Measurements from ENCODE around the gene MAP3K20.
"Not testable (repeated sequence)": the region's sequence is repeated elsewhere in the genome, so short reads cannot be mapped to it uniquely, and the experiment has no call there.

MAP3K20 gene

GRCh38 chr2:173075781-173076580 is at the start of gene MAP3K20:
Gene MAP3K20, plus strand, starts transcription at chr2:173075846. Its CDS starts 15,186 bp downstream, at chr2:173091032.
- DNase-seq = peak; percentile 53

- no peak for DNase-seq
Observed at GRCh38 chr2:173026479-173026878, 49.2 kb upstream of the MAP3K20 start.

- DNase-seq = peak; percentile 85
Observed at GRCh38 chr2:173027181-173028128, 48.2 kb upstream of the MAP3K20 start.

- no peak for DNase-seq
Observed at GRCh38 chr2:173028141-173028540, 47.5 kb upstream of the MAP3K20 start.

GRCh38 chr2:173028671-173029070 is 47.0 kb upstream of the MAP3K20 start:
- no peak for DNase-seq

GRCh38 chr2:173030561-173031490 is 44.8 kb upstream of the MAP3K20 start:
- DNase-seq = no peak

- no peak for DNase-seq
Observed at GRCh38 chr2:173032032-173032431, 43.6 kb upstream of the MAP3K20 start.

GRCh38 chr2:173033084-173033483 is 42.6 kb upstream of the MAP3K20 start:
- DNase-seq = no peak

GRCh38 chr2:173034143-173034542 is 41.5 kb upstream of the MAP3K20 start:
- no peak for DNase-seq

GRCh38 chr2:173037245-173038120 is 38.2 kb upstream of the MAP3K20 start:
- DNase-seq = no peak

GRCh38 chr2:173038257-173038656 is 37.4 kb upstream of the MAP3K20 start:
- DNase-seq = not testable (repeated sequence)

- DNase-seq = no peak
Observed at GRCh38 chr2:173040729-173041128, 34.9 kb upstream of the MAP3K20 start.

GRCh38 chr2:173043476-173043875 is 32.2 kb upstream of the MAP3K20 start:
- DNase-seq = no peak

GRCh38 chr2:173043897-173044519 is 31.6 kb upstream of the MAP3K20 start:
- DNase-seq = no peak

GRCh38 chr2:173044686-173045085 is 31.0 kb upstream of the MAP3K20 start:
- DNase-seq = no peak

- no peak for DNase-seq
Observed at GRCh38 chr2:173045181-173045580, 30.5 kb upstream of the MAP3K20 start.

- DNase-seq = no peak
Observed at GRCh38 chr2:173048522-173048896, 27.1 kb upstream of the MAP3K20 start.

- DNase-seq = peak; percentile 58
Observed at GRCh38 chr2:173048897-173049661, 26.6 kb upstream of the MAP3K20 start.

GRCh38 chr2:173049831-173050230 is 25.8 kb upstream of the MAP3K20 start:
- DNase-seq = no peak

- DNase-seq = no peak
Observed at GRCh38 chr2:173050684-173051083, 25.0 kb upstream of the MAP3K20 start.
